Activated T-cell treated with anti-CD3 and anti-CD28 coated beads, Interleukin-2, amount 50 U/mL, for 24 hours (primary cell): ENCODE data around the gene COG5.

Source experiments
- DNase-seq: peaks from one replicate; pipeline ENCODE4 v3.0.0-alpha.2; 2020
- H3K27ac Mint-ChIP-seq: 2 replicates; pipeline ENCODE4 v1.8.0; 2020; ENCODE audit warnings: mild to moderate bottlenecking, mixed read lengths
- H3K27me3 Mint-ChIP-seq: 2 replicates; pipeline ENCODE4 v1.8.0; 2020; ENCODE audit warnings: mixed read lengths
- H3K36me3 Mint-ChIP-seq: 2 replicates; pipeline ENCODE4 v1.8.0; 2020; ENCODE audit warnings: low read depth, mixed read lengths
- H3K4me1 Mint-ChIP-seq: 2 replicates; pipeline ENCODE4 v1.8.0; 2020; ENCODE audit warnings: low read depth, mixed read lengths
- H3K4me3 Mint-ChIP-seq: 2 replicates; pipeline ENCODE4 v1.8.0; 2020; ENCODE audit warnings: mild to moderate bottlenecking, moderate library complexity, mixed read lengths
- H3K9me3 Mint-ChIP-seq: 2 replicates; pipeline ENCODE4 v1.8.0; 2020; ENCODE audit warnings: mixed read lengths

COG5 gene

GRCh38 chr7:107439025-107439424 is 124.7 kb downstream of the COG5 start:
- Mint-ChIP-seq H3K36me3 (peaks cover 37% of the 10 kb centered on the region), H3K27ac (no peak overlapping the region)
- DNase-seq, result no peak

GRCh38 chr7:107435749-107436148 is 128.0 kb downstream of the COG5 start:
- Mint-ChIP-seq H3K4me1 (peaks cover 8% of the 10 kb centered on the region), H3K27ac (no peak overlapping the region), H3K27me3 (no peaks in the 10 kb centered on the region), H3K9me3 (peaks cover 13% of the 10 kb centered on the region), H3K36me3 (peaks cover 34% of the 10 kb centered on the region), H3K4me3 (no peak overlapping the region)
- no peak for DNase-seq

More at GRCh38 chr7:107439025-107439424, 124.7 kb downstream of the COG5 start:
- Mint-ChIP-seq H3K9me3 (peaks cover 8% of the 10 kb centered on the region), H3K4me3 (no peak overlapping the region), H3K4me1 (peaks cover 9% of the 10 kb centered on the region), H3K27me3 (no peaks in the 10 kb centered on the region)

GRCh38 chr7:107432261-107432660 is 131.5 kb downstream of the COG5 start:
- peaks cover 15% of the 10 kb centered on the region for H3K9me3 Mint-ChIP-seq
- DNase-seq, result no peak
- no peaks in the 10 kb centered on the region for H3K27me3 Mint-ChIP-seq
- peaks cover 15% of the 10 kb centered on the region for H3K4me1 Mint-ChIP-seq
- no peak overlapping the region for H3K27ac Mint-ChIP-seq
- no peak overlapping the region for H3K4me3 Mint-ChIP-seq
- peaks cover 53% of the 10 kb centered on the region for H3K36me3 Mint-ChIP-seq

- Mint-ChIP-seq H3K4me3 (no peak overlapping the region), H3K36me3 (peaks cover 51% of the 10 kb centered on the region), H3K27ac (no peak overlapping the region), H3K4me1 (peaks cover 15% of the 10 kb centered on the region), H3K27me3 (no peaks in the 10 kb centered on the region), H3K9me3 (peaks cover 9% of the 10 kb centered on the region)
- DNase-seq, result no peak
Measured at GRCh38 chr7:107430057-107430456, 133.7 kb downstream of the COG5 start.

GRCh38 chr7:107428642-107429041 is 135.1 kb downstream of the COG5 start:
- no peak for DNase-seq
- Mint-ChIP-seq H3K9me3 (peaks cover 5% of the 10 kb centered on the region), H3K4me1 (peaks cover 14% of the 10 kb centered on the region), H3K27ac (no peak overlapping the region), H3K4me3 (no peak overlapping the region), H3K36me3 (peaks cover 46% of the 10 kb centered on the region), H3K27me3 (no peaks in the 10 kb centered on the region)

- H3K4me3 Mint-ChIP-seq, result no peak overlapping the region
- H3K9me3 Mint-ChIP-seq, result peaks cover 2% of the 10 kb centered on the region
- peaks cover 16% of the 10 kb centered on the region for H3K4me1 Mint-ChIP-seq
- H3K36me3 Mint-ChIP-seq, result peaks cover 43% of the 10 kb centered on the region
- no peak overlapping the region for H3K27ac Mint-ChIP-seq
- H3K27me3 Mint-ChIP-seq, result no peaks in the 10 kb centered on the region
- no peak for DNase-seq
Measured at GRCh38 chr7:107427462-107427861, 136.3 kb downstream of the COG5 start.

GRCh38 chr7:107414198-107414597 is 149.5 kb downstream of the COG5 start:
- no peaks in the 10 kb centered on the region for H3K27me3 Mint-ChIP-seq
- no peak overlapping the region for H3K4me3 Mint-ChIP-seq
- no peaks in the 10 kb centered on the region for H3K4me1 Mint-ChIP-seq
- DNase-seq, result no peak
- no peaks in the 10 kb centered on the region for H3K9me3 Mint-ChIP-seq
- H3K36me3 Mint-ChIP-seq, result peaks cover 37% of the 10 kb centered on the region
- H3K27ac Mint-ChIP-seq, result no peak overlapping the region

GRCh38 chr7:107408349-107408748 is 155.4 kb downstream of the COG5 start:
- Mint-ChIP-seq H3K27ac (peak overlapping the region; percentile 23), H3K36me3 (peaks cover 70% of the 10 kb centered on the region), H3K27me3 (no peaks in the 10 kb centered on the region), H3K4me1 (peaks cover 6% of the 10 kb centered on the region), H3K4me3 (no peak overlapping the region), H3K9me3 (no peaks in the 10 kb centered on the region)
- no peak for DNase-seq

- DNase-seq, result no peak
- peaks cover 6% of the 10 kb centered on the region for H3K4me1 Mint-ChIP-seq
- H3K36me3 Mint-ChIP-seq, result peaks cover 67% of the 10 kb centered on the region
- H3K9me3 Mint-ChIP-seq, result no peaks in the 10 kb centered on the region
- H3K27ac Mint-ChIP-seq, result no peak overlapping the region
- no peak overlapping the region for H3K4me3 Mint-ChIP-seq
- no peaks in the 10 kb centered on the region for H3K27me3 Mint-ChIP-seq
Measured at GRCh38 chr7:107405559-107405958, 158.2 kb downstream of the COG5 start.

GRCh38 chr7:107404740-107405537 is 158.8 kb downstream of the COG5 start:
- Mint-ChIP-seq H3K27ac (no peak overlapping the region), H3K36me3 (peaks cover 64% of the 10 kb centered on the region), H3K4me3 (no peak overlapping the region), H3K4me1 (peaks cover 6% of the 10 kb centered on the region), H3K27me3 (no peaks in the 10 kb centered on the region), H3K9me3 (no peaks in the 10 kb centered on the region)
- no peak for DNase-seq

- no peaks in the 10 kb centered on the region for H3K4me1 Mint-ChIP-seq
- H3K27ac Mint-ChIP-seq, result no peak overlapping the region
- H3K27me3 Mint-ChIP-seq, result no peaks in the 10 kb centered on the region
- peaks cover 50% of the 10 kb centered on the region for H3K36me3 Mint-ChIP-seq
- H3K4me3 Mint-ChIP-seq, result no peak overlapping the region
- DNase-seq, result no peak
- H3K9me3 Mint-ChIP-seq, result no peaks in the 10 kb centered on the region
Measured at GRCh38 chr7:107398161-107398560, 165.6 kb downstream of the COG5 start.

GRCh38 chr7:107396990-107397389 is 166.7 kb downstream of the COG5 start:
- Mint-ChIP-seq H3K27me3 (no peaks in the 10 kb centered on the region), H3K27ac (no peak overlapping the region), H3K4me3 (no peak overlapping the region), H3K36me3 (peaks cover 48% of the 10 kb centered on the region), H3K4me1 (no peaks in the 10 kb centered on the region), H3K9me3 (no peaks in the 10 kb centered on the region)
- DNase-seq, result no peak

GRCh38 chr7:107396081-107396480 is 167.6 kb downstream of the COG5 start:
- no peaks in the 10 kb centered on the region for H3K27me3 Mint-ChIP-seq
- H3K4me3 Mint-ChIP-seq, result no peak overlapping the region
- DNase-seq, result no peak
- H3K36me3 Mint-ChIP-seq, result peaks cover 48% of the 10 kb centered on the region
- H3K27ac Mint-ChIP-seq, result no peak overlapping the region
- no peaks in the 10 kb centered on the region for H3K4me1 Mint-ChIP-seq
- no peaks in the 10 kb centered on the region for H3K9me3 Mint-ChIP-seq

GRCh38 chr7:107394831-107395230 is 168.9 kb downstream of the COG5 start:
- Mint-ChIP-seq H3K27me3 (no peaks in the 10 kb centered on the region), H3K27ac (no peak overlapping the region), H3K4me1 (no peaks in the 10 kb centered on the region), H3K4me3 (no peak overlapping the region), H3K36me3 (peaks cover 41% of the 10 kb centered on the region), H3K9me3 (no peaks in the 10 kb centered on the region)
- no peak for DNase-seq

GRCh38 chr7:107394276-107394675 is 169.4 kb downstream of the COG5 start:
- DNase-seq, result no peak
- H3K27ac Mint-ChIP-seq, result no peak overlapping the region
- no peak overlapping the region for H3K4me3 Mint-ChIP-seq
- peaks cover 38% of the 10 kb centered on the region for H3K36me3 Mint-ChIP-seq
- H3K27me3 Mint-ChIP-seq, result no peaks in the 10 kb centered on the region
- no peaks in the 10 kb centered on the region for H3K4me1 Mint-ChIP-seq
- no peaks in the 10 kb centered on the region for H3K9me3 Mint-ChIP-seq
